Activated T-helper 9 cell treated with anti-CD3 and anti-CD28 coated beads, Interleukin-2, amount 50 U/mL, for 16 hours (primary cell): Measurements from ENCODE around the gene GLRX5.
"Not testable (repeated sequence)": the region's sequence is repeated elsewhere in the genome, so short reads cannot be mapped to it uniquely, and the experiment has no call there.

Experiments
- DNase-seq: peaks from one replicate; pipeline ENCODE4 v3.0.0-alpha.2; 2020; ENCODE audit warnings: low read depth

The GLRX5 gene

GRCh38 chr14:95559203-95559602, 24.4 kb downstream of the GLRX5 start:
- no peak for DNase-seq

DNA sequence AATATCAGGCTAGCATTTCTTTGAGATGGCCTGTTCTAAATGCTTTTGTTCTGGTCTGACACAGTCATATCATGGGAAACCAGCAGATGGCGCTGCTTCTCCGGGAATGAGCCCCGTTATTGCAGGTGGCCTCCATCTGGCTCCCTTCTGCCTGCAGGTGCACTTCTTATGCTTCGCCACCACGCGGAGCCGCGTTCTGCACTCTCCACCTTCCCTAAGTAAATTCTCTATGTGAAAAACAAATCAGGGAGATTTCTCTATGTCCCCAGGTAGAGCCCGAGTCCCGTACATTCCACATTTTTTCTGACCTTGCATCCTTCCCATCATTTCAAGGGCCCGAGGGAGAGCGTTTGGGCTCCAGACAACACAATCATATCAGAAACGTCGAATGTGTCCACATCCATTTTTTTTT, 26.2 kb downstream of the GLRX5 start:
- peak; percentile 72 for DNase-seq

- no peak for DNase-seq
Observed at GRCh38 chr14:95562892-95563685, 28.2 kb downstream of the GLRX5 start.

- DNase-seq: no peak
Observed at GRCh38 chr14:95564060-95564459, 29.2 kb downstream of the GLRX5 start.

- no peak for DNase-seq
Observed at GRCh38 chr14:95569440-95569839, 34.6 kb downstream of the GLRX5 start.

DNA sequence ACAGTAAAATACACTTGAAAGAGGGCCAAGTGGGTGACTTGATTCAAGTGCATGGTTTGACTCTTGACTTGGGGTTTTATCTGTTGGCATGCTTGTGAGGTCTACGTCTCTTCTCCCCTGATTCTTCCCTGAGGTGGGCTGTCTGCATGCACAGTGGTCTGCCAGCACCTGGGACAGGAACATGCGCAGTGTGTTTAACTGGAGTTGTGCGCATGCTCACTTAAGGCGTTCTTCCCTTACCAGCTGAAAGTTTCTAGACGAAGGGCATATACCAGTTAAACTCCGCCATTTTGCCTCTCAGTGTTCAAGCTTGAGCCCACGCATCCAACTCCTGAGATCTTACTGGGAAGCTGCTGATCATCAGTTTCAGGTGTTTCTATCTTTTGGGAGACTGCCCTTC, 38.5 kb downstream of the GLRX5 start:
- DNase-seq: no peak

GRCh38 chr14:95575840-95576473, 41.1 kb downstream of the GLRX5 start:
- DNase-seq: no peak

DNA sequence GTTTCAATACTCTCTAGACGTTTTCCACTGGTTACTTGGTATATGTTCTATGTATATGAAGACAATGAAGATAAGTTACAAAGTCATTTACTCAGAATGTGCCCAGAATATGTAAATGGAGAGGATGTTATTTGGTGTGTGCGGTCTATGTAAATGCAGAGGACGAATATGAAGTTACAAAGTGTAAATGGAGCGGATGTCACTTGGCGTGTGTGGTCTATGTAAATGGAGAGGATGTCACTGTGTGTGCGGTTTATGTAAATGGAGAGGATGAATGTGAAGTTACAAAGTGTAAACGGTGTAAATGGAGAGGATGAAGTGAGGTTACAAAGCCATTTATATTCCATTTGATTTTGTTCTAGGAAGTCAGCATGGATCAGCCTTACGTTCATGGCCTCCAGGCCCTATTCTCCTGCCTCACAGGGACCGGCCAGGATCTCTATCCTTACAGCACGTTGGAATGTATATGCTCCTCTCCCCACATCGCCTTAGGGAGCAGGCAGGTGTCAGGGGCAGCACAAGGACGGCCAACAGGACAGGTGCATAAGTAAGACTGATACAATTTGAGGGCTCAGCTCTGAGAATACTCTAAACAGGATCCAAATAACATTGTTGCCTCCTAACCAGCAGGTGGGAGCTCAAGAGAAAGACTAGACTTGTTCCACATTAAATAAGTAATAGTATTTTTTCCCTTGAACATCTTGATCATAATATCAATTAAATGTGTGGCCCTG, 42.4 kb downstream of the GLRX5 start:
- no peak for DNase-seq

- no peak for DNase-seq
Observed at GRCh38 chr14:95577870-95578269, 43.0 kb downstream of the GLRX5 start.

DNA sequence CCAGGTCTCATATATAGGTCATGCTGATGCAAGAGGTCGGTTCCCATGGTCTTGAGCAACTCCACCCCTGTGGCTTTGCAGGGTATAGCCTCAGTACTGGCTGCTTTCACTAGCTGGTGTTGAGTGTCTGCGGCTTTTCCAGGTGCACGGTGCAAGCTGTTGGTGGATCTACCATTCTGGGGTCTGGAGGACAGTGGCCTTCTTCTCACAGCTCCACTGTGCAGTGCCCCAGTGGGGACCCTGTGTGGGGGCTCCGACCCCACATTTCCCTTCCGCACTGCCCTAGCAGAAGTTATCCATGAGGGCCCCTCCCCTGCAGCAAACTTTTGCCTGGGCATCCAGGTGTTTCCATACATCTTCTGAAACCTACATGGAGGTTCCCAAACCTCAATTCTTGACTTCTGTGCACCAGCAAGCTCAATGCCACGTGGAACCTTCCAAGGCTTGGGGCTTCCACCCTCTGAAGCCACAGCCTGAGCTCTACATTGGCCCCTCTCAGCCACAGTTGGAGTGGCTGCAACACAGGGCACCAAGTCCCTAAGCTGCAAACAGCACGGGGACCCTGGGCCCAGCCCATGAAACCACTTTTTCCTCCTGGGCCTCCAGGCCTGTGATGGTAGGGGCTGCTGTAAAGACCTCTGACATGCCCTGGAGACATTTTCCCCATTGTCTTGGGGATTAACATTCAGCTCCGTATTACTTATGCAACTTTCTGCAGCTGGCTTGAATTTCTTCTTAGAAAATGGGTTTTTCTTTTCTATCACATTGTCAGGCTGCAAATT, 49.2 kb downstream of the GLRX5 start:
- not testable (repeated sequence) for DNase-seq

- DNase-seq: no peak
Observed at GRCh38 chr14:95585953-95586620, 51.2 kb downstream of the GLRX5 start.

GRCh38 chr14:95591182-95591581, 56.3 kb downstream of the GLRX5 start:
- DNase-seq: not testable (repeated sequence)
